ENCODE data around the gene MSANTD2.

Gene MSANTD2

DNA sequence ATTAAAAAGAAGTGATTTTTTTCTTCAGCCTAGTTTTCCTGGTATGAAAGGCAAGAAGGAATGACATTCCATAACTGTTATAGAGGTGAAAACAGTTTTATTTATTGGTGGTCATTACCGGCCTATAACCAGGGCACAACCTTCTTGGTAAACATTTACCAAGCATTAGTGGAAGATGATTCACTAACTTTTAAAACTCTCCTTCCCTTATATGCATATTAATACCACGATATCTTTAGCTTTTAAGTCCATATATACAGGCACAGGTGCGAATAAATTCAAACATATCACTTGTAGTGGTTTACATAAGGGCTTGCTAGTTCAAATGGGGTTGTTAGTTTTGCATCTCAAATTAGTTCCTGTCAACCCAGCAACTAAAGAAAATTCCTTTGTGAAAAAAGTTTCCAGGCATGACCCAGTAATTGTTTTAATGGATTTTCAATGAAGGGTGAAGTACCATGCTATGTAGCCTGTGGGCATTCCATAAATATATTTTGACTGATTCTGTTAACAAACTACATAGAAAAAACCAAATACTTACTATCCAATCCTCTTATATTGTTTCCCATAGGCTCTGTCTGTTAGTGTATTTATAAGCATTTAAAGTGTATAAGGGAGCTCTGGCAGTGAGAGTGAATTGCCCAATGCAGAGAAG, 34.4 kb upstream of the MSANTD2 start:
- H3K27ac ChIP-seq: no peak overlapping the region
- TF ChIP-seq, protein P1, sequence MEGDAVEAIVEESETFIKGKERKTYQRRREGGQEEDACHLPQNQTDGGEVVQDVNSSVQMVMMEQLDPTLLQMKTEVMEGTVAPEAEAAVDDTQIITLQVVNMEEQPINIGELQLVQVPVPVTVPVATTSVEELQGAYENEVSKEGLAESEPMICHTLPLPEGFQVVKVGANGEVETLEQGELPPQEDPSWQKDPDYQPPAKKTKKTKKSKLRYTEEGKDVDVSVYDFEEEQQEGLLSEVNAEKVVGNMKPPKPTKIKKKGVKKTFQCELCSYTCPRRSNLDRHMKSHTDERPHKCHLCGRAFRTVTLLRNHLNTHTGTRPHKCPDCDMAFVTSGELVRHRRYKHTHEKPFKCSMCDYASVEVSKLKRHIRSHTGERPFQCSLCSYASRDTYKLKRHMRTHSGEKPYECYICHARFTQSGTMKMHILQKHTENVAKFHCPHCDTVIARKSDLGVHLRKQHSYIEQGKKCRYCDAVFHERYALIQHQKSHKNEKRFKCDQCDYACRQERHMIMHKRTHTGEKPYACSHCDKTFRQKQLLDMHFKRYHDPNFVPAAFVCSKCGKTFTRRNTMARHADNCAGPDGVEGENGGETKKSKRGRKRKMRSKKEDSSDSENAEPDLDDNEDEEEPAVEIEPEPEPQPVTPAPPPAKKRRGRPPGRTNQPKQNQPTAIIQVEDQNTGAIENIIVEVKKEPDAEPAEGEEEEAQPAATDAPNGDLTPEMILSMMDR (IDR thresholded peaks at IDR 0.05): no peak
- no peak overlapping the region for H3K4me3 ChIP-seq
- no peak for DNase-seq (ENCODE audit: low spot score)

DNA sequence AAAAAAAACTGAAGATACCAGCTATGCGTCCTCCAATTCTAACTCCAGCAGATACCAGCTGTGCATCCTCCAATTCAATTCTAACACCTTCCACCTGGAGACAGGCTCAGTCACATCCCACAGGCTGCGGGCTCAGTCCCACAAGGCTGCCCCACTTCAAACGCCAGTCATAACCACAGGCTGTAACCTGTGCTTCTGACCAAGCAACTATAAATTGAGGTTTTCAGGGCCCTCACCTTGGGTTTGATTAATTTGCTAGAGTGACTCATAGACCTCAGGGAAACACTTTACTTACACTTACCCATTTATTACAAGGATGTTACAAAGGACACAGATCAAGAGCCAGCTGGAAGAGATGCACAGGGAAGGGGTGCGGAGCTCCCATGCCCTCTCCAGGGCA, 32.4 kb upstream of the MSANTD2 start:
- DNase-seq (ENCODE audit: low spot score): no peak
- TF ChIP-seq, protein P1 (IDR thresholded peaks at IDR 0.05): no peak
- Histone ChIP-seq H3K27ac (no peak overlapping the region), H3K4me3 (no peak overlapping the region)

DNA sequence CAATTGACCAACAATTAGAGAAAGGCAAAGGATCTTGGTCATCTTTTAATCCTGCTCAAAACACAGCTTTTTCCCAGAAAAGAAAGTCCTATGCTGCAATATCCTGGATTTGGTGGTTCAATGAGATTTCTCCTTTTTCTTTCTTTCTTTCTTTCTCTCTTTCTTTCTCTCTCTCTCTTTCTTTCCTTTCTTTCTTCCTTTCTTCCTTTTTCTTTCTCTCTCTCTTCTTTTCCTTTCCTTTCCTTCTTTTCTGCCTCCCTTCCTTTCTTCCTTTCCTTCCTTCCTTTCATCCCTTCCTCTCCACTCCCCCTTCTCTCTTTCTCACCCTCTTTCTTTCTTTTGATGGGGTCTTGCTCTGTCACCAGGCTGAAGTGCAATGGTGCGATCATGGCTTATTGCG, 31.7 kb upstream of the MSANTD2 start:
- TF ChIP-seq, protein P1 (IDR thresholded peaks at IDR 0.05): no peak
- H3K4me3 ChIP-seq: no peak overlapping the region

DNA sequence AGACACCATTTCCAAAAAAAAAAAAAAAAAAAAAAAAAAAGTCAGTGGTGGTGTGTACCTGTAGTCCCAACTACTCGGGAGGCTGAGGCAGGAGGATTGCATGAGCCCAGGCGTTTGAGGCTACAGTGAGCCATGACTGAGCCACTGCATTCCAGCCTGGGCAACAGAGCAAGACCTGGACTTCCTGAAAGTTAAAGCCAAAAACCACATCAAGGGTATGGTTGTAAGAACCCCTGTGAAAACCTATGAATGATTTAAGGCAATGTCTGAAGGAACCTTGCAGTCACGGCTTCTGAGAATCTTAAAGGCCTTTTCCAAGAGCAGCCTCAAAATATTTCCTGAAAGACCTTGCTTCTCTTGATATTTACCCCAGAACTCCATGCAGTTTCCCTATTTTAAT, 30.5 kb upstream of the MSANTD2 start:
- Histone ChIP-seq H3K4me3 (no peak overlapping the region), H3K27ac (no peak overlapping the region)
- no peak for DNase-seq (ENCODE audit: low spot score)
- TF ChIP-seq, protein P1 (IDR thresholded peaks at IDR 0.05): no peak

More for the DNA sequence above, 31.7 kb upstream of the MSANTD2 start:
- H3K27ac ChIP-seq: no peak overlapping the region
- DNase-seq (ENCODE audit: low spot score): no peak

DNA sequence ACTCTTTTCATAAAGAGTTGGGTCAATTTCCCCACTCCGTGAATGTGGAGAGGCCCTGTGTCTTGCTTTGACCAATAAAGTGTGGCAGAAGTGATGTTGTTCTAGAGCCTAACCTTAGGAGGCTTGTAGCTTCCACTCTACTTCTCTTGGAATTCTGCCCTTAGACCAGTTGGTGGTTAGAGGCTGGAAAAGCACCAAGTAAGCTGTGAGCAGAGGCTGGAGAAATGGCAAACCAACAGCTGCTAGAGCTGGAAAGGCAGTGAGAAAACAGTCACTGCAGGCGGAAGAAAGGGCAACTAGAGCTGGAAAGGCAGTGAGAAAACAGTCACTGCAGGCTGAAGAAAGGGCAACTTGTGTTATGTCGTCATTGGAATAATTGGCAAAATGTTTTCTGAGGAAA, 29.8 kb upstream of the MSANTD2 start:
- H3K27ac ChIP-seq: no peak overlapping the region
- TF ChIP-seq, protein P1 (IDR thresholded peaks at IDR 0.05): no peak
- no peak for DNase-seq (ENCODE audit: low spot score)
- no peak overlapping the region for H3K4me3 ChIP-seq

DNA sequence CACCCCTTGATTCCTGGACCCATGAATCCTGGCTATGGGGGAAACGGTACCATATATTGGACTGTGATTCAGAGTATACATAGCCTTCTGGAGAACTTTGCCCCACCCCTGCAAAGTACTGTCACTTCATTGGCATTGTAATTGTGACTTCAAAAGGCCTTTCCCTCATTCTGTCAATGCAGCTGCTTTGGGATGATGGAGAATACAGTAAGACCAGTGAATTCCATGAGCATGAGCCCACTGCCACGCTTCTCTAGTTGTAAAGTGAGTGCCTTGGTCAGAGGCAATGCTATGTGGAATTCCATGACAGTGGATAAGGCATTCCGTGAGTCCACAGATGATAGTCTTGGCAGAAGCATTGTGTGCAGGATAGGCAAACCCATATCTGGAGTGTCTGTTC, 25.7 kb upstream of the MSANTD2 start:
- H3K4me3 ChIP-seq: no peak overlapping the region
- no peak for DNase-seq (ENCODE audit: low spot score)
- TF ChIP-seq, protein P1 (IDR thresholded peaks at IDR 0.05): no peak
- H3K27ac ChIP-seq: no peak overlapping the region
